HG02870 (cell line): ENCODE measurements around the gene LMTK3.

Experiments used
- ATAC-seq: cut with Tn5 transposase; IDR thresholded peaks from one replicate; pipeline ENCODE4 v1.9.1; 2021; ENCODE audit warnings: mild to moderate bottlenecking, moderate library complexity; ENCODE audit not compliant: unreplicated experiment

Gene LMTK3

DNA sequence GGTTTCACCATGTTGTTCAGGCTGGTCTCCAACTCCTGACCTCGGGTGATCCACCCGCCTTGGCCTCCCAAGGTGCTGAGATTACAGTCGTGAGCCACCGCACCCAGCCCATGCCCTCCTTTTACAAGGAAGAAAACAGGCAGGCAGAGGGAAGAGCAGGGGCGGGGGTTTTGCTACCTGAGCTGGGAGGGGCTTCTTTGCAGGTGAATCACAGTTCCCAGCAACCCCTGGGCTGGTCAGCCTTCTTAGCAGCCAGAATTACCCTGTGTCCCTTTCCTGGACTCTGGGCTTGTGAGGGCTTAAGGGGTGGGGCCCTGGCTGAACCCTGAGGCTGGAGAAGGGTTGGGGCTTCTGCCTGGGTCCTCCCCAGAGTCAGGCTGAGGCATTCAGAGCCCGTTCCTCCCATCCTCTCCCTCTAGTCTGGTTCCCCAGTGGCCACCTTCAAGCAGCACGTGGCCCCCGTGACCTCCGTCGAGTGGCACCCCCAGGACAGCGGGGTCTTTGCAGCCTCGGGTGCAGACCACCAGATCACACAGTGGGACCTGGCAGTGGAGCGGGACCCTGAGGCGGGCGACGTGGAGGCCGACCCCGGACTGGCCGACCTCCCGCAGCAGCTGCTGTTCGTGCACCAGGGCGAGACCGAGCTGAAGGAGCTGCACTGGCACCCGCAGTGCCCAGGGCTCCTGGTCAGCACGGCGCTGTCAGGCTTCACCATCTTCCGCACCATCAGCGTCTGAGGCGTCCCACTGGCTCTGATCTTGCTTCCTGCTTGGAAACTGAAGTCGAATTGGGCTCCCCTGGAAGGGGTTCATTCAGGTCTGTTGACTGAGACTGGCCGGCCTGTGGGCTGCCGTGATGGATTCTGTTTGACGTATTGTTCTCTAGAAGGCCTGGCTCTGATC is 59.1 kb downstream of the LMTK3 start:
- no peak for ATAC-seq

DNA sequence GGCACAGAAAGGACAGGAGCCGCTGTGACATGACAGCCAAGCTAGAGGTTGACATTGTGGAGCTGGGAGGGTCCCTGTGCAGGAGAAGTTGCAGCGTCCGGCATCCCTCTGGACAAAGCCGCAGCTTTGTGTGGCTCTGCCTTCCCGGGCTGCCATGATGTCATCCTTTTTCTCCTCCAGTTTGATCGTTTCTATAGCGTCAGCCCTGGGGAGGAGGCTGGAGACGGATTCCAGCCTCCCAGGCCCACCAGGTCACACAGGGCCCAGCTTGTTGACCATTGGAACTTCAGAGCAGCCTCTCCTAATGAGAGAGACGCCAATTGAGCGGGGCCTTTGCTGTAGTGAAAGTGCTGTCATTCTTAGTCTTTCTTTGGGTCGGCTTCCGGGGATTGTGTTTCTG is 60.0 kb downstream of the LMTK3 start:
- ATAC-seq = no peak

DNA sequence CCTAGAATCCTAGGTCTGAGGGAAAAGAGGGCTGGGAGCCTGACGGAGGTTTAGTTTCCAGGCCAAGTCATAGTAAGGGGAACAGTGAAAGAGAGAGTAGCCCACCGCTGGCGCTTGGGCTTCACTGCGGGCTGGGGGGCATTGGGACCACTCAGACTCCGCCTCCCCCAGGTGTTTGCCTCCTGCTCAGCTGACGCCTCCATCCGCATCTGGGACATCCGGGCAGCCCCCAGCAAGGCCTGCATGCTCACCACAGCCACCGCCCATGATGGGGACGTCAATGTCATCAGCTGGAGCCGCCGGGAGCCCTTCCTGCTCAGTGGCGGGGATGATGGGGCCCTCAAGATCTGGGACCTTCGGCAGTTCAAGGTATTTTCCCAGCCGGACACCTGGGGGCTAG is 60.8 kb downstream of the LMTK3 start:
- no peak for ATAC-seq

DNA sequence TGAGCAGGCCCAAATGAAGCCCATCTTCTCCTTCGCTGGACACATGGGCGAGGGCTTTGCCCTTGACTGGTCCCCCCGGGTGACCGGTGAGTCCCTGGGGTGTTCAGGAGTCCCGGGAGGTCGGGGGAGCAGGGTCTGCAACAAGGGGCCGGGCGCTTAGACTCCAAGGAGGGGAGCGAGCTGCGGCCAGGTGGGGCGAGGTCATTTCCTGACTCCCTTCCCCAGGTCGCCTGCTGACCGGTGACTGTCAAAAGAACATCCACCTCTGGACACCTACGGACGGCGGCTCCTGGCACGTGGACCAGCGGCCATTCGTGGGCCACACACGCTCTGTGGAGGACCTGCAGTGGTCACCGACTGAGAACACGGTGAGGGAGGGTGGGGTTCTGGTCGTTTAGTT is 61.2 kb downstream of the LMTK3 start:
- no peak for ATAC-seq

DNA sequence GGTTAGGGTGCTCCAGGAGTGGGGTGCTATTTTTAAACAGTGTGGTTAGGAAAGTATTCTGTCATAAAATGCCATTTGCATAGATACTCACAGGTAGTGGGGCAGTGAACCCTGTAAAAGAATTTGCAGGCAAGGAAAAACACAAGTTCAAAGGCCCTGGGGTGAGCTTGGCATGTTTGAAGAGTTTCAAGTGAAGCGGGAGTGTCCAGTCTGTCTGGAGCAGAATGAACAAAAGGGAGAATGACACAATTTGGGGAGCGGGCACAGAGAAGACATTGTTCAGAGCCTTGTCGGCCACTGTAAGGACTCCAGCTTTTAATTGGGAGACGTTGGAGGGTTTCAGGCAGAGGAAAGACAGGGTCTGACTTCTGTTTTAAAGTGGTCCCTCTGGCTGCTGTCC is 63.1 kb downstream of the LMTK3 start:
- no peak for ATAC-seq

DNA sequence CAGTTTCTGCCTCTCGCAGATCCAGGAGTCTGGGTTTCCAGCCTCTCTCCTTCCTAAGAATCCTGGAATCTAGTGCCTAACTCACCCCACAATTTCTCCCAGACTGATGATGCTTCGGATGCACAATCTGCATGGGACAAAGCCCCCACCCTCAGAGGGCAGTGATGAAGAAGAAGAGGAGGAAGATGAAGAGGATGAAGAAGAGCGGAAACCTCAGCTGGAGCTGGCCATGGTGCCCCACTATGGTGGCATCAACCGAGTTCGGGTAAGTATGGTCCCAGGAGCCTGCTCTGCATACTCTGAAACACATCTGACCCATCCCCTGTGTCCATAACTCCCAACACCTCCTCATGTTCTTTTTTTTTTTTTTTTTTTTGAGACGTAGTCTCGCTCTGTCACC is 65.1 kb downstream of the LMTK3 start:
- ATAC-seq = no peak

DNA sequence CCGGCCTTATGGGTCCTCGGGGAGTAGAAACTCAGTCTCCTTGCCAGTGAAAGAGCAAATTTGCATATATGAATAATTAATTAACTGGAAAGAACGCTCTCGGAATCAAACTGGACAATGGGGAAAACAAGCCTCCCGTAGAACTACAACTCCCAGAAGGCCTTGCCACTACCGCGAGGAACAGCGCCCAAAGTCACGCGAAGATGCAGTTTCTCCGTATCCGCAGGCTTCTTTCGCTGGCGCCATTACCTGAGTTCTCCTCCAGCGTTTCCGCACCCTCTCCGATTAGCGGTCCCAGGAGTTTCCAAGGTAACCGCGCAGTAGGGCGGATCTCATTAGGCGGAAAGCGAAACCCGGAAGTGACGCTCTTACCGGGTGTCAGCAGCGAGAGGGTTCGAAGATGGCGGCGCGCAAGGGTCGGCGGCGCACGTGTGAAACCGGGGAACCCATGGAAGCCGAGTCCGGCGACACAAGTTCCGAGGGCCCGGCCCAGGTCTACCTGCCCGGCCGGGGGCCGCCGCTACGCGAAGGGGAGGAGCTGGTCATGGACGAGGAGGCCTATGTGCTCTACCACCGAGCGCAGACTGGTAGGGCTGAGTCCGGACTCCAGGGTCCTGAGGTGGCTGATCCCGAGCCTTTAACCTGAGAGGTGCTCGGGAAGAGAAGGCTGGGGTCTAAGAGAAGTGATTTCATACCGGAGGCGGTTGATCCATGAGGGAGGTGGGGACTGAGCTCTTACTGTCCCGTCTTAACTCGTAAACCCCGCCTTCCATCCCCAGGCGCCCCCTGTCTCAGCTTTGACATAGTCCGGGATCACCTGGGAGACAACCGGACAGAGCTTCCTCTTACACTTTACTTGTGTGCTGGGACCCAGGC is 65.8 kb downstream of the LMTK3 start, which contains the start of gene GRWD1:
Gene GRWD1, plus strand, starts transcription at position 378 of the 876 bp plus-strand sequence. Its CDS starts 23 bp downstream, at position 401.
- ATAC-seq = peak; percentile 87

DNA sequence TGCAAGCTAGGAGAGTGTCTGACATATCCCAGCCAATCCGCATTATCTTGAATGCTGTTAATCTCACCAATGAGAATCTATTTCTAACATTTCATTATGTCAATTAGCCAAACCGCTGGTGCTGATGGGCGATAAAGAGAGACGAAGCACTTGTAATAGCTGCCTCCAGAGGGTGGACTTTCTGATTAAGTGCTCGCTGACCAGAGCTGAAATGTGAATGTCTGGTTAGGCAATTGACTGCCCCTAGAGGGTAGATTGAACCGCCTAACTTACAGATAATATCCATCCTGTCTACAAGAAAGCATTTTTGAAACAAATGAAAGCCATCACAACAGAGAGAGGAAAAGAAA is 66.4 kb downstream of the LMTK3 start:
- ATAC-seq = peak; percentile 7

DNA sequence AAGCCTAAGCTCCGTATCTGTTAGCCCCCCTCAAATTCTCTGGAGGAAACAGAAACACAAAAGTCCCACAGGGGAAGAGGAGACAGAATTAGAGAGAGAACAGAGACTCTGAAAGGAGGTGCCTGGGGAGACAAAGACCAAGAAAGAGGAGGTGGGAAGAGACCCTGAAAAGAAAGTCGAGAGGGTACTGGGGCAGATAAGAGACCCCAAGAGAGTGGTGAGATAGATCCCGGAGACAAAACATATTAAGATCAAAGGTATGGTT is 66.8 kb downstream of the LMTK3 start:
- ATAC-seq = no peak

DNA sequence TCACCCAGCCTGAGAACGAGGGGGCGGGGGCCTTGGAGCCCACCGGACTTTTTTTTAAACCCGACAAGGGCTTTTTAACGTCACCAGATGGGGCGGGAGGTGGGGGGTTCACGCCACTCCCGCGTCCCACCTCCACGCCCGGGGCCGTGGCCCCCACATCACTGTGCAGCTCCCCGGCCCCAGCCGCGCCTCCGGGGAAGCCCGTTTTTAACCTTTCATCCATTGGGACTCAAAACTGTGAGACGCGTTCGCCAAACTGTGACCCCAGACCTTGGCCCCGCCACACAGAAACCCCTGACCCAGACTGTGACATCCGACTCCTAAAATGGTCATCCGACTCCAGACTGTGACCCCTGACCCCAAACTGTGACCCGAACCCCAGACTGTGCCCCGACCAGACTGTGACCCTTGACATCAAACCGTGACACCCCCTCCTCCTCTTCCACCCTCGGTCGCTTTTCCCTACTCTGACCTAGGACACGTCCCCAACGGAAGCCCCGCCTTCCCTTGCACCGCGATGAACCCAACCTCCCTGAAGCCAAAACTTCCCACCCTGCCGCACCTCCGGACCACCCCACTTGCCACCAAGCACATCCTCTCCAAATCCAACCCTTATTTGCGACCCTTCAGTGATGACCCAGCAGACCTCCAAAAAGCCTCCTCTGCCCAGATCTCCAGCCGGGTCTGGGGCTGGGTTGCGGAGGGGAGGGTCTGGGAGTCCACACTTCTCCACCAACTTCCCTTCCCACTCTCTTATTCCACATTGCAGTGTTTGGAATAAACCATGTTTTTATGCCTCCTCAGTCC is 67.3 kb downstream of the LMTK3 start:
- no peak for ATAC-seq

DNA sequence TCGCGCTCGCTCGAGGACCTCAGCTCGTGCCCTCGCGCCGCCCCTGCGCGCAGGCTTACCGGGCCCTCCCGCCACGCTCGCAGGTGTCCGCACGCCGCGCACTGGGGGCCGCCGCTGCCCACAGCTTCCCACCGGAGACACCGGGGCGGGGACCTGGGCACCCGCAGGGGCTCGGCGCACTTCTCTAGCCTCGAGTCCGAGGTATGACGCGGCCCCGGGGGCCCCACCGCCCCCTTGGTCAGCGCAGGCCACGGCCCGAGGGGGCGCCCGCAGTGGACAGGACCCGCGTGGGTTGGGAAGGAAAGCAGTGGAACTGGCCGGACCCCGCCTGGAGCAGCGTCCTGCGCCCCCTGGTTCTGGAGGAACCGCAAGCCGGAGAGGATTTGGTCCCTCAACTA is 67.9 kb downstream of the LMTK3 start:
- no peak for ATAC-seq

DNA sequence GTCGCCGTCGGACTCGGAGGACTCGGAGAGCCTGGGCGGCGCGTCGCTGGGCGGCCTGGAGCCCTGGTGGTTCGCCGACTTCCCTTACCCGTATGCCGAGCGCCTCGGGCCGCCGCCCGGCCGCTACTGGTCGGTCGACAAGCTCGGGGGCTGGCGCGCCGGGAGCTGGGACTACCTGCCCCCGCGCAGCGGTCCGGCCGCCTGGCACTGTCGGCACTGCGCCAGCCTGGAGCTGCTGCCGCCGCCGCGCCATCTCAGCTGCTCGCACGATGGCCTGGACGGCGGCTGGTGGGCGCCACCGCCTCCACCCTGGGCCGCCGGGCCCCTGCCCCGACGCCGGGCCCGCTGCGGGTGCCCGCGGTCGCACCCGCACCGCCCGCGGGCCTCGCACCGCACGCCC is 68.4 kb downstream of the LMTK3 start:
- no peak for ATAC-seq

DNA sequence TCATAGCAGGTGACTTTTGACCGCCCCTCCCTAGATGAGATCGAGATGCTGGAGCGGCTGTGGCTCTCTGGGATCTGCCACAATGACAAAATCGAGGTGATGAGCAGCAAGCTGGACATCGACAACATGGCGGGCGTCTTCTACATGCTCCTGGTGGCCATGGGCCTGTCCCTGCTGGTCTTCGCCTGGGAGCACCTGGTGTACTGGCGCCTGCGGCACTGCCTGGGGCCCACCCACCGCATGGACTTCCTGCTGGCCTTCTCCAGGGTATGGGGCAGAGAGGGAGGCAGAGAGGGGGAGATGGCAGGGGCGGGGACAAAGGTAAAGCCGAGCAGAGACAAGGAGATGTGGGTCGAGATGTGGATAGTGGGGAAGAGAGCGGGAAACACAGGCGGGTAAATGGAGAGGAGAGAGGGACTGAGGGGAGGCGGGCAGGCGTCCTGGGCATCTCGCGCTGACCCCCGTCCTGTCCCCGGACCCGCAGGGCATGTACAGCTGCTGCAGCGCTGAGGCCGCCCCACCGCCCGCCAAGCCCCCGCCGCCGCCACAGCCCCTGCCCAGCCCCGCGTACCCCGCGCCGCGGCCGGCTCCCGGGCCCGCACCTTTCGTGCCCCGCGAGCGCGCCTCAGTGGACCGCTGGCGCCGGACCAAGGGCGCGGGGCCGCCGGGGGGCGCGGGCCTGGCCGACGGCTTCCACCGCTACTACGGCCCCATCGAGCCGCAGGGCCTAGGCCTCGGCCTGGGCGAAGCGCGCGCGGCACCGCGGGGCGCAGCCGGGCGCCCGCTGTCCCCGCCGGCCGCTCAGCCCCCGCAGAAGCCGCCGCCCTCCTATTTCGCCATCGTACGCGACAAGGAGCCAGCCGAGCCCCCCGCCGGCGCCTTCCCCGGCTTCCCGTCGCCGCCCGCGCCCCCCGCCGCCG is 69.3 kb downstream of the LMTK3 start:
- no peak for ATAC-seq

DNA sequence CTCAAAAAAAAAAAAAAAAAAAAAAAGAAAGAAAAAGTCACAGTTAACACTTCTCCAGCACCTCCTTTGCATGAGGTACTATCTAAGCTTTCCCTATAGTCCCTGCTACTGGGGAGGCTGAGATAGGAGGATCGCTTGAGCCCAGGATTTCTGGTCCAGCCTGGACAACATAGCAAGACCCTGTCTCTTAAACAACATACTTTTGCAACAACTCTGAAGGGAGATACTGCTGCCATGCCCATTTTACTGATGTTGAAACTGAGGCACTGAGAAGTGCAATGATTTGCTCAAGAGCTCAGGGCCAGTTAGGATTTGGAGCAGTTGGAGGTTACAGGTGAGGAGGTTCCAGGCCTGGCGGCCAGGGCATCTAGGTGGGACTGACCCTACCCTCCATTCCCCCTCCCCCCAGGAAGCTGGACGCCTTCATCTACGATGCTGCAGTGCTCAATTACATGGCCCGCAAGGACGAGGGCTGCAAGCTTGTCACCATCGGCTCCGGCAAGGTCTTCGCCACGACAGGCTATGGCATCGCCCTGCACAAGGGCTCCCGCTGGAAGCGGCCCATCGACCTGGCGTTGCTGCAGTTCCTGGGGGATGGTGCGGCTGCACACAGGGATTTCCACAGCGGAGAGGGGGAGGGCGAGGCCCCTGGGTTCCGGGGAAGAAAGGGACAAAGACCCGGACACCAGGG is 70.1 kb downstream of the LMTK3 start:
- no peak for ATAC-seq

DNA sequence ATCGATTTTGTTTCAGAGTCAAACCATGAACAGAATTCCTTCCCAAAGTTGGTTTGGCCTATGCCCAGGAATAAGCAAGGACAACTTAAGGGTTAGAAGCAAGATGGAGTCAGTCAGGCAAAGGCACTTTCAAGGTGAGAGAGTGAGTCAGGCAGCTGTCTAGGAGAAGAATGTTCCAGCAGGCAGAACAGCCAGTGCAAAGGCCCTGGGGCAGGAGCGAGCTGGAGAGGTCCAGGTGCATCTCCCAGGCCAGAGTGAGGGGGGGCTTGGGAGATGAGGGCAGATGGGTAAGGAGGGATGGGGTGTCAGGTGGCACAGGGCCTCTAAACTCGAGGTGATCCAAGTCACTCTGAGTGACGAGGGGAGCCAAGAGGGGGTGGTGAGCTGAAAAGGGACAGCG is 75.0 kb downstream of the LMTK3 start:
- ATAC-seq = no peak
